Urothelium cell line (cell line): ENCODE results near the gene ASPSCR1.
"Not testable (repeated sequence)": the region's sequence is repeated elsewhere in the genome, so short reads cannot be mapped to it uniquely, and the experiment has no call there.

Experiments
- DNase-seq: peaks from one replicate; pipeline ENCODE4 v3.0.0; 2011; ENCODE audit warnings: low spot score, mixed read lengths
- FAIRE-seq: peaks from 2 replicates; lab custom pipeline; 2011; peaks lifted over from hg19 to GRCh38; lab: Jason Lieb, UNC

ASPSCR1 gene

GRCh38 chr17:81981511-81981910, 4.1 kb downstream of the ASPSCR1 start:
- FAIRE-seq, DNase-seq: not testable (repeated sequence)

- DNase-seq (no peak), FAIRE-seq (no peak)
These were observed 5.7 kb downstream of the ASPSCR1 start for GRCh38 chr17:81983011-81983638.

DNA sequence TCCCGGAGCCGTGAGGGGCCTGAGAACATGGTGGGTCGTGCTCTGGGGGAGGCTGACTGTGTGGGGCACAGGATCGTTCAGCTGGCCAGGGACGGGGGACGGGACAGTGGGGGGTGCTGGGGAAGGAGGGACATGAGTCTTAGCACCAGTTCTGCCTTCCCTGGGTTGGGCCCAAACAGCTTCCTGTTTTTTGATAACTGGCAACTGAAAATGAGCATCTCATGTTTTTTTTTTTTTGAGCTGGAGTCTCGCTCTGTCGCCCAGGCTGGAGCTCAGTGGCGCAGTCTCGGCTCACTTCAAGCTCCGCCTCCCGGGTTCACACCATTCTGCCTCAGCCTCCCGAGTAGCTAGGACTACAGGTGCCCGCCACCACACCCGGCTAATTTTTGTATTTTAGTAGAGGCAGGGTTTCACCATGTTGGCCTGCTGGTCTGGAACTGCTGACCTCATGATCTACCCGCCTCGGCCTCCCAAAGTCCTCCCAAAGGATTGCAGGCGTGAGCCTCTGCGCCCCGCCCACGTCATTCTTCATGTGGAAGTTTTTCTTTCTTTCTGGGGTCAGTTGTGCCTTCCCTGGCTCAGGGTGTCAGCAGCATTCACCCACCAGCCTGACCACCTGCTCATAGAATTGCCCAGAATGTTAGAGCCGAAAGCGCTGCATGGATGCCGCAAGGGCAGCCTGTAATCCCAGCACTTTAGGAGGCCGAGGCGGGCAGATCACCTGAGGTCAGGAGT, 6.4 kb downstream of the ASPSCR1 start:
- no peak for DNase-seq
- FAIRE-seq = no peak

- FAIRE-seq = peak; percentile 97
- DNase-seq = no peak
These were observed 7.5 kb downstream of the ASPSCR1 start for GRCh38 chr17:81984773-81985410.

DNA sequence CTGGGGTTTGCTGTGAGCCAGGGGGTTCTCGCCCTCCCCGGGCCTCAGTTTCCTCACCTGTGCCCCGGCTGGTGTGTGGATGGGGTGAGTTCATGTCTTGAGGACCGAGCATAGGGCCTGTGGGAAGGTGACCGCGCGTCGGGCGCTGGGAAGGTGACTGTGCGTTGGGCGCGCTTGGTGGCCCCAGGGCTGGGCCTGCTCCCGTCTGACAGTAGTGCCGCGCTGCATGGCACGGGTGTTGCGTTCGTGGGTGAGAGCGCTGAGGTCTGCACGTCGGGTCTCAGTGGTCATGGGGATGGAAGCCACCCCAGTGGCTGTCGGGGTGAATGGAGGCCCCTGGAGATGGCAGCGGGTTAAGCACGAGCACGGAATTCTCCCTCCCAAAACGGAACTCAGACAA, 9.2 kb downstream of the ASPSCR1 start:
- FAIRE-seq = no peak

GRCh38 chr17:81987161-81987770, 9.8 kb downstream of the ASPSCR1 start:
- FAIRE-seq = no peak
- DNase-seq = no peak

More for the DNA sequence above, 9.2 kb downstream of the ASPSCR1 start:
- no peak for DNase-seq

- FAIRE-seq (no peak), DNase-seq (no peak)
These were observed 13.6 kb downstream of the ASPSCR1 start for GRCh38 chr17:81990836-81991683.

DNA sequence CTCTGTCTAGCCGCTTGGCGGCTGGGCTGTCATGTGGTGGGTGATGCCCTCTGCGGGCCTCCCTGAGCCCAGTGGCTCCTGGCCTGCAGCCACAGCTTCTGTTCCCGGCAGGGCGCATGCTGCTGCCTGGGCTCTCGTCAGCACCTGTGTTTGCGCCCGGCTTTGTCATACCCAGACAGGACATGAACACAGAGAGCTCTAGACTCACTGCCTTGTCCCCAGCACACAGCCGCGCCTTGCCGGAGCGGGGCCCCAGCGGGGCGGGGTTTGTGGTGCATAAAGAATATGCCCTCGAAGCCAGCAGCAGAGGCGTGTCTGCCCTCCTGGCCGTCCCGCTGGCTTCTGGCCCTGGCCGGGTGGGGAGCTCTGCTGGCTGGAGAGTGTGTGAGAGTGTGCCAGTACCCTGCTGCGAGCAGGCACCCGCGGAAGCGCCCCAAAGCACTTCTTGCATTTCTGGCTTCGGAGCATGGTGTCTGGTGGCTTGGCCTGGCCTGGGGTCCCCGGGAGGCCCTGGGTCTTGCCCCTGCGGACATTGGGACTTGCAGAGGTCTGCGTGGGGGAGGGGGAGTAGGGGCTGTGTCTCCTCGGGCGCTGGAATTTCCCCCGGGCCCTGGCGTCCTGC, 14.4 kb downstream of the ASPSCR1 start:
- FAIRE-seq = no peak
- no peak for DNase-seq

- FAIRE-seq = no peak
- DNase-seq = no peak
These were observed 15.1 kb downstream of the ASPSCR1 start for GRCh38 chr17:81992306-81993102.

DNA sequence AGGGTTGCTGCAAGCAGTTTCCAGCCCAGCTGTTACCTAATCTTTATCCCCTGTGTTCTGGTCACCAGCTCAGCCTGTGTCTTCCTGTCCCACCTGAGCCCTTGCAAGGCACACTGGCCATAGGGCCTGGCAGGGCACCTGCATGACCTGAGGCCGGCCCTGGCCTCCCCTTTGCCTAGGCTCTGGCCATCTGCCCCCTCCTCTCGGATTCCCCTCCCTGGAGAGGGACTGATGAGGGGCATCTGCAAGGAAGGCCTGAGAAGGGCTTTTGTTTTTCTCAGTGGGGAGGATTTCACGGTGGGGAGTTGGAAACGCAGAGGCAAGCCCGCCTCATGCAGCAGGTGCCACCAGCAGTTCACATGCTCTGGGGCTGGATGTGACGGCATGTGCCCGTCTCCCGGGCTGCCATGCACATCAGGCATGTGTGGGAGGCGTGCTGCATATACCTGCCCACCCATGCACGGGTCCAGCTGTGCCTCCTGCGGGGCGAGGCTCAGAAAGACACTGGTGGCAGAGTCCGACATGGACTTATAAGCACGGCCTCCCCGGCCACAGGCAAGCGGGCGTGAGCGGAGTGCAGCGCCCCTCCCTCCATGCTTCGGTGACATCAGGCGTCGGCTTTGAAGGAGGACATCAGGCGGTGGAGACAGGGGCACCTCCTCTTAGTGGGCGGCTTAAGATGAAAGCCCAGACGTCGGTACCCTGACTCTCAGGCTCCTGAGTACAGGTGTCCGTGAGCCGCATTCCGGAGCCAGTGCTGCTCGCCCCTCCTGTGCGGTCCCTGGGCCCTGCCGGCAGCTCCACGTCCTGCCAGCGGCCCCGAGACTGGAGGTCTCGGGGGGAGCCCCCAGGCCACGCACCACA, 16.5 kb downstream of the ASPSCR1 start:
- DNase-seq (no peak), FAIRE-seq (no peak)

- DNase-seq (no peak), FAIRE-seq (no peak)
These were observed 17.4 kb downstream of the ASPSCR1 start for GRCh38 chr17:81994593-81995462.

- DNase-seq (no peak), FAIRE-seq (no peak)
These were observed 18.2 kb downstream of the ASPSCR1 start for GRCh38 chr17:81995463-81996231.

DNA sequence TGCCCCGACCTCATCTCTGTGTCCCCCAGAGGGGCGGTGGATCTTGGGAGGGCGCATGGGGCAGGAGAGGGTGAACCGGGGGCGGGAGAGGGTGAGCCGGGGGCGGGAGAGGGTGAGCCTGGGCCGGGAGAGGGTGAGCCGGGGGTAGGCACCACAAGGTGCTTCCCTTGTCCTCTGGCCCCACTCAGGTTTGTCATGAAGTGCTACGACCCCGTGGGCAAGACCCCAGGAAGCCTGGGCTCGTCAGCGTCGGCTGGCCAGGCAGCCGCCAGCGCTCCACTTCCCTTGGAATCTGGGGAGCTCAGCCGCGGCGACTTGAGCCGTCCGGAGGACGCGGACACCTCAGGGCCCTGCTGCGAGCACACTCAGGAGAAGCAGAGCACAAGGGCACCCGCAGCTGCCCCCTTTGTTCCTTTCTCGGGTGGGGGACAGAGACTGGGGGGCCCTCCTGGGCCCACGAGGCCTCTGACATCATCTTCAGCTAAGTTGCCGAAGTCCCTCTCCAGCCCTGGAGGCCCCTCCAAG, 18.9 kb downstream of the ASPSCR1 start:
- no peak for FAIRE-seq
- no peak for DNase-seq

DNA sequence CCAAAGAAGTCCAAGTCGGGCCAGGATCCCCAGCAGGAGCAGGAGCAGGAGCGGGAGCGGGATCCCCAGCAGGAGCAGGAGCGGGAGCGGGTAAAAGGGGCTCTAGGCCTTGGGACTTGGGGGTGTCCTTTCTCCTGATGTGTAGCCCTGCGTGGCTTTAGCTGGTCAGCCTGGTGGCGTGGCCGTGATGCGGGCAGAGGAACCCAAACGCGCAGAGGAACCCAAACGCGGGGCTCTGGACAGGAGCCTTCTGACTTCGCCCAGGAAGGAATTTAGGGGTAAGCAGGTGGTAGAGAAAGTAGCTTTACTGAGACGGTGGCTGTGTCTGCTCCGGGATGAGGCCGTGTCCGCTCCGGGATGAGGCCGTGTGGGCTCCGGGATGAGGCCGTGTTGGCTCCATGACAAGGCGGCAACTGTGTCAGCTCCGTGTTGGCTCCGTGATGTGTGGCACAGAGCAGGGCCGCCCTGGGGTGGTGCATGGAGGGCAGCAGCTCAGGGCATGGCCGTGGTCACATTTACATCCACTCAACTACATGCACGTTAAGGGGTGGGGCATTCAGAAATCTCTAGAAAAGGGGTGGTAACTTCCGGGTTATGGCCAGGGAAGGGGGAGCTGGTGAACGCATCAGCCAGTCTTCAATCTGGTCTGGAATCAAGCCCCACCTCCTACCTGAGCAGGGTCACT, 19.5 kb downstream of the ASPSCR1 start:
- DNase-seq (no peak), FAIRE-seq (no peak)

DNA sequence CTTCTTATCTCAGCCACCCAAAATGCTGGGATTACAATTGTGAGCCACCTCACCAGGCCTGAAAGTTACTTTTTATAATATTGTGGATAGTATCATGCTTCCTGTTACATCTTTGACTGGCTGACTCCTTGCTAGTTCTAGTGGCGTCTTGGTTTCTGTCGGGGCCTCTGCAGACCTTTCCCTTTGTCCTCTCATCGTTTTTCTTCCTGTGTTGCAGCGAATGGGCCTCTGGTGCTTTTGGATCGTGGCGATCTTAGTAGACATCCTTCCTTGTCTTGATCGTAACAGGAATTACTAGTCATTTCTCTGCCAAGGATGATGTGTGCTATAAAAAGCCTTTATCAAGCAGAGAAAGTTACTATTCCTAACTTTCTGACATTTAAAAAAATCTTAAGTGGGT, 20.8 kb downstream of the ASPSCR1 start:
- no peak for FAIRE-seq
- no peak for DNase-seq
